Esophagus muscularis mucosa (tissue), 4 donors: Measurements from ENCODE around the gene ZNF827.

Experiments used
- CTCF ChIP-seq, 3 experiments: fragments of 200-600 bp in 2 of 3; fragments of 450-650 bp in 1 of 3; sonication (generic) in 2 of 3; IDR thresholded peaks; one replicate each; pipeline ENCODE4 v1.5.1; 2017 to 2019; ENCODE audit warnings: antibody characterized with exemption in 3 of 3, mild to moderate bottlenecking in 2 of 3, moderate library complexity in 1 of 3
- EP300 ChIP-seq: sonication (generic); formaldehyde crosslinking; IDR thresholded peaks from one replicate; pipeline ENCODE4 v1.6.1; 2017; ENCODE audit warnings: antibody characterized with exemption
- POLR2A ChIP-seq: fragments of 450-650 bp; IDR thresholded peaks from one replicate; pipeline ENCODE4 v1.6.1; 2017; ENCODE audit warnings: antibody characterized with exemption, moderate library complexity, mild to moderate bottlenecking, low read depth
- POLR2AphosphoS5 ChIP-seq, 2 donors: sonication (generic); formaldehyde crosslinking; IDR thresholded peaks; one replicate each; pipeline ENCODE4 v1.6.1; 2017; ENCODE audit warnings: antibody characterized with exemption in 2 of 2

- TF ChIP-seq CTCF (IDR thresholded peaks at IDR 0.05) (no peak), EP300 (no peak), POLR2A (no peak), POLR2AphosphoS5 (IDR thresholded peaks at IDR 0.05) (no peak)
Measured at GRCh38 chr4:145951931-145952330, 13.3 kb upstream of the ZNF827 start.
